NCI-H226 (cell line): ENCODE results near the gene SYT17.
"Not testable (repeated sequence)": the region's sequence is repeated elsewhere in the genome, so short reads cannot be mapped to it uniquely, and the experiment has no call there.

ENCODE experiments used
- DNase-seq: peaks from one replicate; pipeline ENCODE4 v3.0.0-alpha.2; 2015

SYT17 gene

GRCh38 chr16:19174478-19174877, 6.4 kb downstream of the SYT17 start:
- no peak for DNase-seq

- no peak for DNase-seq
Observed at GRCh38 chr16:19175492-19176262, 7.6 kb downstream of the SYT17 start.

DNA sequence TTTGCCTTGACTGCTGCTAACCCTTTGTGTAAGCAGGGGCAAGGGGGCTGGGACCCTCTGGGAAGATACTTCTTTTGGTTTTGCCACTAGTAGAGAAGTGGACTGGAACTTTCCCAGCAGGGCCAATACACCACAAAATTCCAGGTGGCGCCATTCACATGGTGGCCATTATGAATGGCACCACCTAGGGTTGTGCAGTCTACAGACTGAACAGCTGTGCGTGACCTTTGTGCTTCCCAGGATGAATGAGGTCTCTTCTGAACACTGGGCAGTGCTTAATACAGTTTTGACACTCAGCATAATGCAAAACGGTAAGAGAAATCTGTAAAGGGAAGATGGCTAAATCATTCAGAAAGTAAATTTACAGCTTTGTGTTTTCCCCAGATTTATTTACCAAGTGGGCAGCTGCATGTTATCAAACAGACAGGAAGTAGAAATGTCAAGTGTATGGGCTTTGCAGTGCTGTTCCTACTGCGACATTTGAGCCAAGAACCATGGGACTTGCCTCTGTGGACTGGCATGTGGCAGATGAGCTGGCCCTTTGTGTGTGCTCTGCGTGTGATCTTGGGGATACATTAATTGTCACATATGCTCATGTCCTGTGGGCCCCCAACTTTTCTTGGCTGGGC, 9.2 kb downstream of the SYT17 start:
- no peak for DNase-seq

GRCh38 chr16:19179546-19180490, 11.8 kb downstream of the SYT17 start:
- no peak for DNase-seq

- no peak for DNase-seq
Observed at GRCh38 chr16:19180741-19181140, 12.7 kb downstream of the SYT17 start.

DNA sequence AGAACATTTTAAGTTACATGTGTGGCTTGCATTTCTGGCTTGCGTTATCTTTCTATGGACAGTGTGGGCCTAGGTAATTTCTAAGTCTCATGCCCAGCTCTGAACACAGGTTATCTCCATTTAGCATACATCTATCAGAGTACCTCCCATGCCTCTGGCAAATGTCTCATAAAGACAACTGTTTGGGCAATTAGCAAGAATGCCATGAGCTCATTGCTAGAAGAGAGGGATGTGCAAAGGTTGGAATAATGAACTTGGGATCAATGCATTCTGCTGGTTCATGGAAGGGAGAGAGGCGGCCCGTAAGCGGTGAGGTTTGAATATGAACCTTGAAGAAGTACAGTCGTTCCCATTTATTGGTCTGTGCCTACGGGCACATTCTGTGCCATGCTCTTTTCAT, 14.4 kb downstream of the SYT17 start:
- DNase-seq, result no peak

GRCh38 chr16:19183187-19183586, 15.1 kb downstream of the SYT17 start:
- no peak for DNase-seq

DNA sequence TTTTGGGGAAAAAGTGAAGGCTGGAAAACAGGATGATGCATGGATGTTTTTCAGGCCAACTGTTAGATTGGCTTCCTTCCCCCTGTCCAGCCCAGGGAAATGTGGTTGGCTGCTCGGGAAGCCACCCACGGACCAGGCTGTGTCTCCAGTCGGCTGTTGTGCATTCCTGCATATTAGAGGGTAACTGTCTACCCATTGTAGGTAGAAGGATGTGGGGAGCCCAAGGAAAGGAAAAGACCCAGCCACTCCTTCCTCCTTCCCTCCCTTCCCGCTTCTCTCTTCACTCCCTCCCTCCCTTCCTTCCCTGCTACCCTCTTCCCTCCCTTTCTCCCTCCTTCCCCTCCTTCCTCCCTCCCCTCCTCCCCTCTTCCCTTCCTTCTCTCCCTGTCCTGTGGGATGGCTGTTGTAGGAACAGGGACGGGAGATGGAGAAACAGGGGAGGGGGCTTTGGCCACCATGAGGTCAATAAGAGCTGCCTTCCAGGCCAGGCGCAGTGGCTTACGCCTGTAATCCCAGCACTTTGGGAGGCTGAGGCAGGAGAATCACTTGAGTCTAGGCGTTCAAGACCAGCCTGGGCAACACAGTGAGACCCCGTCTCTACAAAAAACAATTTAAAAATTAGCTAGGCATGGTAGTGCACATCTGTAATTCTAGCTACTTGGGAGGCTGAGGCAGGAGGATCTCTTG, 16.9 kb downstream of the SYT17 start:
- no peak for DNase-seq

GRCh38 chr16:19185510-19185851, 17.4 kb downstream of the SYT17 start:
- DNase-seq, result no peak

GRCh38 chr16:19186408-19186807, 18.4 kb downstream of the SYT17 start:
- DNase-seq, result no peak

GRCh38 chr16:19187961-19188360, 19.9 kb downstream of the SYT17 start:
- not testable (repeated sequence) for DNase-seq

DNA sequence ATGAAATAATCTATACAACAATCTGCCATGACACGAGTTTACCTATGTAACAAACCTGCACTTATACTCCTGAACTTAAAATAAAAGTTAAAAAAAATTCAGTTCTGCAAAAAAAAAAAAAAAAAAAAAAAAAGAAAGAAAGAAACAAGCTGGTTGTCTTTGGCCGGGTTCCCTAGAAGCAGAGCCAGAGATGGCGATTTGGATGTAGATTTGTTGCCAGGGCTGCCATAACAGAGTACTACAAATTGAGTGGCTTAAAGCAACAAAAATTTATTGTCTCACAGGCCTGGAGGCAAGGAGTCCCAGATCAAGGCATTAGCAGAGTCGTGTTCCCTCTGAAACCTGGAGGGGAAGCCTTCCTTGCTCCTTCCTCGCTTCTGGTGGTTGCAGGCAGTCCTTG, 20.4 kb downstream of the SYT17 start:
- no peak for DNase-seq

GRCh38 chr16:19192865-19193264, 24.8 kb downstream of the SYT17 start:
- DNase-seq, result no peak

- no peak for DNase-seq
Observed at GRCh38 chr16:19196871-19197270, 28.8 kb downstream of the SYT17 start.

DNA sequence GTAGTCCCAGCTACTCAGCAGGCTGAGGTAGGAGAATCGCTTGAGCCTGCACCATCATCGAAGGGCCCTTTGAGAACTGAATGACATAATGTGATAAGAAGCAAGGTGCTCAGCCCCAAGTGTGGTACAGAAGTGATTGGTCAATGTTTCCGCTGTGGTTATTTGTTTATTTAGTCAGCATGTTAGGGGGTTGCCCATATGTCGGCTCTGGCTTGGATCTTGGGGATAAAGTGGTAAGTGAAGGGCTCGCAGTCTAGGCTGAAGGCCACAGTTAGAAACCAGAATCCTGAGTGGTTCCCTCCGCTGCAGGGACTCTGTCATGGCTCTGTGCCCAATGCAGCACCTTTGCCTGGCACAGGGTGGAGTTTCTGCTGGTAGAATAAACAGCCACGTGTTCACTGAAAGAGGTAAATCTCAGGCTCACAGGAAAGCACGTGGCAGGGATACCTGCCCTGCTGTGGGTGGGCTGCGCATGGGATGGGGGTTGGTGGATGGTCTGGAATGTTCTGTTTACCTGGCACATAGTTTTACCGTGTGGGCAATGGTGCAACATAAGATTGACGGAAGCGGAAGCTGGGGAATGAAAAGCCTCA, 35.4 kb downstream of the SYT17 start:
- no peak for DNase-seq

DNA sequence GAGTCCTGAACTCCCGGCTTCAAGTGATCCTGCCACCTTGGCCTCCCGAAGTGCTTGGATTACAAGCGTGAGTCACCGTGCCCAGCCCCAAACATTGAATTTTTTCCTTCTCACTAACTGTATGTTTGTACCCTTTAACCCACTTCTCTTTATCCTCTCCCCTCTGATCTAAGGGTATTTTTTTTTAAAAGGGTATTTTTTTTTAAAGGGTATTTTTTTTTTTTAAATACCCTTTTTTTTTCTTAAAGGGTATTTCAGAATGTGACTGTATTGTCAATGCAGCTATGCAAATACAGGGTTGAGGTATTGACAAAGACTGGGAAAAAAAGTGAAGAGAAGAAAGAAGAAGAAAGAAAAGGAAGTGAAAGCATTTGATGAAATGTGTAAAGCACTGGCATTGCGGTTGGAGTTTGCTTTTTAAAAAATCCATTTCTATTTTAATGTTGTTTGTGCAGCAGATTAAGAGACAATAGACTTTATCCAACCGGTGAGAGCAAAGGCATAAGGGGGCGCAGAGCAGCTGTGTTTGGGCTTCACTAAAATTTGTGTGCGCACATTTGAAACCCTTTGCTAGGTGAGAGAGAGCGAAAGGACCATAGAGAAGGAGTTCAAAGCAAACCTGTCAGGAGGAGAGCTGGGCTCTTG, 42.4 kb downstream of the SYT17 start:
- DNase-seq, result no peak

DNA sequence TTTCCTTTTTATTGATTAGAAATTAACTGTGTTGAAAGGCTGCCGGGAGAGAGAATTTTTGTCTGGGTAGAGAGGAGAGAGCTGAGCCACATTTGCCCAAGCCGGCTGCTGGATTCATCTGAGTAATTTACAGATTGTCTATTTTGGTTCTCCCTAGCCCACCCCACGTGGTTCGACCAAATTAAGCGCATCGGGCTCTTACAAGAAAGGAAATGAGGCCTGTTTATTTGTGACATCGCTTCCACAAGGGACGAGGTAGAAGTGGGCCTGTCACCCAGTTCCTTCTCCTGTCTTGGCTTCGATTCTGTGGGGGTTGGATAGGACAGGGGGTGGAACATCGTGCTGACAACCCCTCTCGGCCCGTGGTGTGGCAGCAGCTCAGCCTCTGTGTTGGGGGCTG, 42.9 kb downstream of the SYT17 start:
- DNase-seq, result no peak

- DNase-seq, result no peak
Observed at GRCh38 chr16:19212059-19212458, 44.0 kb downstream of the SYT17 start.

- DNase-seq, result no peak
Observed at GRCh38 chr16:19213885-19214284, 45.8 kb downstream of the SYT17 start.

DNA sequence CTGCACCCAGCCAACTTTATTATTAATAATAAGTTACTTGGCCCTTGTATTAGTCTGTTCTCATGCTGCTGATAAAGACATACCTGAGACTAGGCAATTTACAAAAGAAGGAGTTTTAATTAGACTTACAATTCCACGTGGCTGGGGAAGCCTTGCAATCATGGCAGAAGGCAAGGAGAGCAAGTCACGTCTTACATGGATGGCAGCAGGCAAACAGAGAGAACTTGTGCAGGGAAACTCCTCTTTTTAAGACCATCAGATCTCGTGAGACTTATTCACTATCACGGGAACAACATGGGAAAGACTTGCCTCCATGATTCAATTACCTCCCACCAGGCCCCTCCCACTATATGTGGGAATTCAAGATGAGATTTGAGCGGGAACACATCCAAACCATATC, 47.7 kb downstream of the SYT17 start:
- no peak for DNase-seq

DNA sequence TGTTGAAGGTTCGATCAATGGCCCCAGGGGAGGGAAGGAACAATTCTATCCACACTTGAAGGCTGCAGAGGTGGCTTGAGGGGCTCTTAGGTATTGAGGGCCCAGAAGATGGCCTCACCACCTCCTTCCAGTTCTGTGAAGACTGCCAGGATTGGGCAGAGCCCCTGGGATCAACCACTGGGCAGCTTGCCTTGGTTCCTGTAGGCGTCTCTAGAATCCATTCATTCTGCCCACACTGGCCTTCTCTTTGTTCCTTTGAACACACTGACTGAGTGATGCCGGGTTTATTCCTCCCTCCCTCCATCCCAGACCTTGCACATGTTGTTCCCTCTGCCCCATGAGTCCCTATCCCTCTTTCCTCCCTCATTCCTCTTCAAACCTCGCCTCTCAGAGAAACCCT, 50.5 kb downstream of the SYT17 start:
- DNase-seq, result no peak

GRCh38 chr16:19219836-19220235, 51.8 kb downstream of the SYT17 start:
- DNase-seq, result no peak
